Keratinocyte (primary cell): ENCODE measurements around the gene CATSPER4. TPM values are rescaled to one million over a fixed set of nuclear protein-coding genes. Genes with fewer than 3 reads are reported as not detected.

ENCODE experiments used
- DNase-seq: peaks from one replicate; pipeline ENCODE4 v3.0.0-alpha.2; 2011; ENCODE audit warnings: low read depth, missing footprints, low spot score
- FAIRE-seq: peaks from 2 replicates; lab custom pipeline; 2011; peaks lifted over from hg19 to GRCh38; lab: Jason Lieb, UNC
- H2AFZ ChIP-seq: 2 replicates; pipeline ENCODE4 v1.6.0; 2012; ENCODE audit warnings: low read length, control low read depth, inconsistent platforms; ENCODE audit not compliant: control insufficient read depth
- H3K27ac ChIP-seq: 2 replicates; pipeline ENCODE4 v1.5.1; 2011; ENCODE audit warnings: low read length; ENCODE audit not compliant: control insufficient read depth, insufficient read depth
- H3K27me3 ChIP-seq: 3 replicates; pipeline ENCODE4 v1.6.0; 2011; ENCODE audit warnings: low read length; ENCODE audit not compliant: control insufficient read depth, insufficient read depth; ENCODE audit errors: extremely low read depth
- H3K36me3 ChIP-seq, 2 experiments: 2 replicates in 1 of 2; 3 replicates in 1 of 2; pipeline ENCODE4 v1.5.1; 2011; ENCODE audit warnings: low read length in 2 of 2, mild to moderate bottlenecking in 1 of 2; ENCODE audit not compliant: control insufficient read depth in 2 of 2, insufficient read depth in 2 of 2; ENCODE audit errors: extremely low read depth in 1 of 2
- H3K4me1 ChIP-seq: 3 replicates; pipeline ENCODE4 v1.5.1; 2011; ENCODE audit warnings: low read length; ENCODE audit not compliant: control insufficient read depth, insufficient read depth; ENCODE audit errors: extremely low read depth
- H3K4me2 ChIP-seq: 3 replicates; pipeline ENCODE4 v1.6.0; 2011; ENCODE audit warnings: low read depth, low read length; ENCODE audit not compliant: control insufficient read depth, insufficient read depth; ENCODE audit errors: extremely low read depth
- H3K4me3 ChIP-seq, 3 experiments: fragments of 200-600 bp in 1 of 3; sonication (generic) in 1 of 3; 2 replicates in 2 of 3; 3 replicates in 1 of 3; pipeline ENCODE4 v1.5.1; 2011 to 2016; ENCODE audit warnings: low read length in 3 of 3, mild to moderate bottlenecking in 3 of 3, control low read depth in 2 of 3, inconsistent platforms in 1 of 3, low read depth in 1 of 3, mixed read lengths in 1 of 3, mixed run types in 1 of 3, moderate library complexity in 1 of 3; ENCODE audit not compliant: control insufficient read depth in 2 of 3, insufficient read depth in 2 of 3; ENCODE audit errors: extremely low read depth in 1 of 3
- H3K79me2 ChIP-seq: 2 replicates; pipeline ENCODE4 v1.6.0; 2012; ENCODE audit warnings: low read length; ENCODE audit not compliant: control insufficient read depth, insufficient read depth
- H3K9ac ChIP-seq: 3 replicates; pipeline ENCODE4 v1.6.0; 2011; ENCODE audit warnings: low read length; ENCODE audit not compliant: control insufficient read depth, insufficient read depth; ENCODE audit errors: extremely low read depth
- H3K9me1 ChIP-seq: 3 replicates; pipeline ENCODE4 v1.6.0; 2011; ENCODE audit warnings: low read length; ENCODE audit not compliant: control insufficient read depth, insufficient read depth; ENCODE audit errors: extremely low read depth
- H3K9me3 ChIP-seq: 2 replicates; pipeline ENCODE4 v1.5.1; 2012; ENCODE audit warnings: low read depth, low read length; ENCODE audit not compliant: control insufficient read depth
- H4K20me1 ChIP-seq: 3 replicates; pipeline ENCODE4 v1.6.0; 2011; ENCODE audit warnings: low read length; ENCODE audit not compliant: control insufficient read depth, insufficient read depth; ENCODE audit errors: extremely low read depth
- EZH2 ChIP-seq: IDR thresholded peaks from one replicate; pipeline ENCODE4 v1.6.1; 2012; ENCODE audit warnings: inconsistent platforms, mild to moderate bottlenecking, low read length, moderate library complexity
- dilution Hi-C: fragments of 300-500 bp; cut with MboI; formaldehyde crosslinking; loops from one replicate; pipeline ENCODE4 v1.7.0; 2020; ENCODE audit warnings: low sequenced_read_pairs; ENCODE audit not compliant: extremely low pct_ligation_motif_present
- polyA plus RNA-seq, 5 experiments: library from polyadenylated mRNA; depleted of rRNA in 3 of 5; stranded (reverse) in 3 of 5; stranded (forward) in 1 of 5; unstranded in 1 of 5; fragments of >200 nt; gene quantifications; 1 replicate in 1 of 5; 2 replicates in 3 of 5; 3 replicates in 1 of 5; pipeline versions ENCODE4 v1.2.1 to v1.2.3, GENCODE V29; 2011 to 2012; ENCODE audit warnings: missing spikeins in 2 of 5, low read depth in 1 of 5, low replicate concordance in 1 of 5
- TF ChIP-seq, protein P1 (sequence below), 3 experiments: IDR thresholded peaks in 1 of 3; conservative IDR thresholded peaks in 1 of 3; optimal IDR thresholded peaks in 1 of 3; 2 replicates in 2 of 3; 3 replicates in 1 of 3; pipeline versions ENCODE3 to v1.5.1; 2011; ENCODE audit warnings: low read length in 3 of 3, mild to moderate bottlenecking in 3 of 3, moderate library complexity in 2 of 3, control low read depth in 1 of 3, inconsistent platforms in 1 of 3; ENCODE audit not compliant: insufficient read depth in 2 of 3; ENCODE audit errors: extremely low read depth in 1 of 3

The CATSPER4 gene
- polyA plus RNA-seq, 1 donor (not counting 4 experiments of a cell fraction or from before 2014, with no cell fraction given): 0.04 TPM

DNA sequence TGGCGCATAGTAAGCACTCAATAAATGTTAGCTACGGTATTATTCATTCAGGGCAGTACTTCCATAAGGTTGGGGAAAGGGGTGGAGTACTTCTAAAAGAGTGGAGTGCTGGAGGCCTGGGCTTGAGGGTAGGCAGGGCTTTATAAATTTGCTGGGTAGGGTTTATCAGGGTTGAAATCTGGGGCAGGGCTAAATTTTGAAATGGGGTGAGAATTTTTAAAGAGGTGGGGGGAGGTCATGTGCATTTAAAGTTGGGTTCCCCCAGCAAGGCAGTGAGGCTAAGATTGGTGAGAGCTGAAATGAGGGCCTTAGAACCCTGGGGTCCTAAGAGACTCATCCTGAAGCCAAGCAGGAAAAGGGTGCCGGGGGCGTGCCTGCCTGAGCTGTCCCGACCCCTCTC, 10.0 kb downstream of the CATSPER4 start:
- no peak overlapping the region for H2AFZ ChIP-seq
- peaks cover 3% of the 10 kb centered on the region for H3K27me3 ChIP-seq
- H3K36me3 ChIP-seq: no peaks in the 10 kb centered on the region
- no peak for FAIRE-seq
- H3K27ac ChIP-seq: no peak overlapping the region
- no peaks in the 10 kb centered on the region for H3K9me1 ChIP-seq
- no peaks in the 10 kb centered on the region for H3K9me3 ChIP-seq
- no peaks in the 10 kb centered on the region for H3K79me2 ChIP-seq
- dilution Hi-C loops: no loop called here
- peaks cover 10% of the 10 kb centered on the region for H3K4me1 ChIP-seq
- no peak for DNase-seq
- no peak overlapping the region for H3K4me3 ChIP-seq
- H4K20me1 ChIP-seq: no peaks in the 10 kb centered on the region
- H3K4me2 ChIP-seq: no peak overlapping the region
- TF ChIP-seq, protein P1, sequence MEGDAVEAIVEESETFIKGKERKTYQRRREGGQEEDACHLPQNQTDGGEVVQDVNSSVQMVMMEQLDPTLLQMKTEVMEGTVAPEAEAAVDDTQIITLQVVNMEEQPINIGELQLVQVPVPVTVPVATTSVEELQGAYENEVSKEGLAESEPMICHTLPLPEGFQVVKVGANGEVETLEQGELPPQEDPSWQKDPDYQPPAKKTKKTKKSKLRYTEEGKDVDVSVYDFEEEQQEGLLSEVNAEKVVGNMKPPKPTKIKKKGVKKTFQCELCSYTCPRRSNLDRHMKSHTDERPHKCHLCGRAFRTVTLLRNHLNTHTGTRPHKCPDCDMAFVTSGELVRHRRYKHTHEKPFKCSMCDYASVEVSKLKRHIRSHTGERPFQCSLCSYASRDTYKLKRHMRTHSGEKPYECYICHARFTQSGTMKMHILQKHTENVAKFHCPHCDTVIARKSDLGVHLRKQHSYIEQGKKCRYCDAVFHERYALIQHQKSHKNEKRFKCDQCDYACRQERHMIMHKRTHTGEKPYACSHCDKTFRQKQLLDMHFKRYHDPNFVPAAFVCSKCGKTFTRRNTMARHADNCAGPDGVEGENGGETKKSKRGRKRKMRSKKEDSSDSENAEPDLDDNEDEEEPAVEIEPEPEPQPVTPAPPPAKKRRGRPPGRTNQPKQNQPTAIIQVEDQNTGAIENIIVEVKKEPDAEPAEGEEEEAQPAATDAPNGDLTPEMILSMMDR (optimal IDR thresholded peaks at IDR 0.05 in 1 of 3, IDR thresholded peaks at IDR 0.05 in 1 of 3, conservative IDR thresholded peaks at IDR 0.05 in 1 of 3; ENCODE audit: extremely low read depth in 1 of 3, insufficient read depth in 2 of 3, low read length in 3 of 3): no peak
- TF ChIP-seq EZH2: no peak
- H3K9ac ChIP-seq: no peak overlapping the region

DNA sequence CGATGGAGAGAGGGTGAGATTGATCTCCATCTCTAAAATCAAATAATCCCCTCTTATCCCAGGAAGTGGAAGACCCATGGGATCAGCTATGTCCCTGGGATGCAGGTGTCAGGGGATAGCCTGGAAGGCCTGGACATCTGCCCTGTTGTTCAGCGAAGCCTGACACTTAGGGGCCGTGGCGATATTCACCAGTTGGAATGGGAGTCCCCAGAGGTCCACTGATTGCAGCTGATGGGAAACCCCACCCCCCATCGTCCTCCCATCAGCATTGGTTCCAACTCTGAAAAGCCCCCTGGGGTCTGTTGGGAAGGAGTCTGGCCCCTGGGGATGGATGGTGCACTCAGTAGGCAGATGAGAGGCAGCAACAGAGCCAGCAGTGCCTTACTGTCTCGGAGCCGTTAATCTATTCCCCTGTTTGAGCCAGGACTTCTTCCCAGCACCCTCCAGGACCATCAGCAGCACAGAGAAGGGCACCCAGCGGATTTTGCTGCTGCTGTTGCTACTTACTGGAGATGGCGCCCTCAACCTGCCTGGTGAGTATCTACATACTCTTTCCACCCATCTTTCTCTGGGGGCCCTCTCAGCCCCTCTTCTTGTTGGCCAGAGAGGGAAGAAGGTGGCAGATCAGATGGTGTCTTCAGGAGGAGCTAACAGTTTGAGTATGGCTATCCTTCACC, 13.4 kb downstream of the CATSPER4 start:
- Histone ChIP-seq H4K20me1 (no peaks in the 10 kb centered on the region), H3K9ac (no peak overlapping the region), H3K36me3 (no peaks in the 10 kb centered on the region), H3K79me2 (no peaks in the 10 kb centered on the region), H3K4me2 (no peak overlapping the region), H3K9me3 (no peaks in the 10 kb centered on the region), H2AFZ (no peak overlapping the region), H3K4me1 (peaks cover 10% of the 10 kb centered on the region), H3K27me3 (peaks cover 3% of the 10 kb centered on the region), H3K4me3 (no peak overlapping the region), H3K27ac (no peak overlapping the region), H3K9me1 (no peaks in the 10 kb centered on the region)
- TF ChIP-seq, protein P1 (optimal IDR thresholded peaks at IDR 0.05 in 1 of 3, IDR thresholded peaks at IDR 0.05 in 1 of 3, conservative IDR thresholded peaks at IDR 0.05 in 1 of 3; ENCODE audit: extremely low read depth in 1 of 3, insufficient read depth in 2 of 3, low read length in 3 of 3): peak in 1 of 3 experiments; percentile 15
- no peak for TF ChIP-seq EZH2
- FAIRE-seq (no peak), DNase-seq (no peak)
- dilution Hi-C loops: no loop called here
